Liver (tissue), 3 donors: Measurements from ENCODE around the gene BLOC1S1.

Experiments
- FOXA2 ChIP-seq: IDR thresholded peaks from 2 replicates; pipeline ENCODE4 v1.6.1; 2016; ENCODE audit warnings: antibody characterized with exemption
- GABPA ChIP-seq, 2 donors: IDR thresholded peaks in 1 of 2; conservative IDR thresholded peaks in 1 of 2; 2 replicates each; pipeline ENCODE4 v1.6.1; 2016; ENCODE audit warnings: antibody characterized with exemption in 2 of 2, mild to moderate bottlenecking in 1 of 2, moderate library complexity in 1 of 2
- JUND ChIP-seq, 2 donors: IDR thresholded peaks; 2 replicates each; pipeline ENCODE4 v1.6.1; 2016; ENCODE audit warnings: antibody characterized with exemption in 2 of 2
- RAD21 ChIP-seq, 2 donors: IDR thresholded peaks; 2 replicates each; pipeline ENCODE4 v1.6.1; 2016; ENCODE audit warnings: antibody characterized with exemption in 2 of 2, mild to moderate bottlenecking in 2 of 2
- TF ChIP-seq, protein P1 (sequence below): fragments of 150-350 bp; IDR thresholded peaks from 2 replicates; pipeline ENCODE4 v1.5.1; 2017; ENCODE audit warnings: improper control_type of control experiment, low read depth, low read length; ENCODE audit not compliant: missing input control
- TF ChIP-seq, protein P2 (sequence below): IDR thresholded peaks from 2 replicates; pipeline ENCODE4 v1.6.1; 2016; ENCODE audit warnings: antibody characterized with exemption
- TF ChIP-seq, protein P3 (sequence below): IDR thresholded peaks from 2 replicates; pipeline ENCODE4 v1.6.1; 2016; ENCODE audit warnings: antibody characterized with exemption
- donor health status: healthy.
- donor health status: healthy.

DNA sequence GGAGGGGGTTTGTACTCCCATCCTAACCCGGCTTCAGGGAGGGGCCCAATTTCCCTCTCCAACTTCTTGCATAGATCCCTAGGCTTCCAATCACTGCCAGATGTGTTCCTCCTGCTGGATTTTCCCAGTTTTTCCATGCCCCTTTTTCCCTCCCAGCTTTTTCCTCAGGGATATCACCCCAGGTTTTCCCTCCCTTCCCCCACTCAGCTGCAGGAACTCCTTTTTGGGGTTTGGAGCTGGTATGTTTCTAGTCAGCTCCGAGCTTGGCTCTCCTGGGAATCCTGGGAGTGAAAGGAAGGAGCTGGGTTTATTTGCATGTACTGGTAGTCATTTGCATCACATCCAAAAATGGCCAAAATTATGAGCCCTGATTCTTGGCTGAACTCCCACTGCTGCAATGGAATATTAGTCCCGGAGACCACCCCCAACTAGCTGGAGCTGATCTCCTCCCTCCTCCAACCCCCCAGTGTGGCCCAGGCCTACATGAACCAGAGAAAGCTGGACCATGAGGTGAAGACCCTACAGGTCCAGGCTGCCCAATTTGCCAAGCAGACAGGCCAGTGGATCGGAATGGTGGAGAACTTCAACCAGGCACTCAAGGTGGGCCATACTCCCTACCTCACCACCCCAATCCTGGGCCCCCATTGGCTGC is 2.9 kb downstream of the BLOC1S1 start:
- TF ChIP-seq, protein P1, sequence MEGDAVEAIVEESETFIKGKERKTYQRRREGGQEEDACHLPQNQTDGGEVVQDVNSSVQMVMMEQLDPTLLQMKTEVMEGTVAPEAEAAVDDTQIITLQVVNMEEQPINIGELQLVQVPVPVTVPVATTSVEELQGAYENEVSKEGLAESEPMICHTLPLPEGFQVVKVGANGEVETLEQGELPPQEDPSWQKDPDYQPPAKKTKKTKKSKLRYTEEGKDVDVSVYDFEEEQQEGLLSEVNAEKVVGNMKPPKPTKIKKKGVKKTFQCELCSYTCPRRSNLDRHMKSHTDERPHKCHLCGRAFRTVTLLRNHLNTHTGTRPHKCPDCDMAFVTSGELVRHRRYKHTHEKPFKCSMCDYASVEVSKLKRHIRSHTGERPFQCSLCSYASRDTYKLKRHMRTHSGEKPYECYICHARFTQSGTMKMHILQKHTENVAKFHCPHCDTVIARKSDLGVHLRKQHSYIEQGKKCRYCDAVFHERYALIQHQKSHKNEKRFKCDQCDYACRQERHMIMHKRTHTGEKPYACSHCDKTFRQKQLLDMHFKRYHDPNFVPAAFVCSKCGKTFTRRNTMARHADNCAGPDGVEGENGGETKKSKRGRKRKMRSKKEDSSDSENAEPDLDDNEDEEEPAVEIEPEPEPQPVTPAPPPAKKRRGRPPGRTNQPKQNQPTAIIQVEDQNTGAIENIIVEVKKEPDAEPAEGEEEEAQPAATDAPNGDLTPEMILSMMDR, result no peak
- TF ChIP-seq, protein P2, sequence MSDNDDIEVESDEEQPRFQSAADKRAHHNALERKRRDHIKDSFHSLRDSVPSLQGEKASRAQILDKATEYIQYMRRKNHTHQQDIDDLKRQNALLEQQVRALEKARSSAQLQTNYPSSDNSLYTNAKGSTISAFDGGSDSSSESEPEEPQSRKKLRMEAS, result no peak
- TF ChIP-seq JUND (IDR thresholded peaks at IDR 0.05) (no peak), GABPA (IDR thresholded peaks at IDR 0.05 in 1 of 2, conservative IDR thresholded peaks at IDR 0.05 in 1 of 2) (no peak), FOXA2 (no peak), RAD21 (IDR thresholded peaks at IDR 0.05) (no peak)
- TF ChIP-seq, protein P3, sequence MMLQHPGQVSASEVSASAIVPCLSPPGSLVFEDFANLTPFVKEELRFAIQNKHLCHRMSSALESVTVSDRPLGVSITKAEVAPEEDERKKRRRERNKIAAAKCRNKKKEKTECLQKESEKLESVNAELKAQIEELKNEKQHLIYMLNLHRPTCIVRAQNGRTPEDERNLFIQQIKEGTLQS, result no peak
